Heart left ventricle (tissue), 16 donors: Measurements from ENCODE around the gene CASQ1. TPM values are rescaled to one million over a fixed set of nuclear protein-coding genes. Genes with fewer than 3 reads are reported as not detected.

Source experiments
- ATAC-seq, 4 donors: fragments of 200-7000 bp; cut with Tn5 transposase; one replicate each; pipeline ENCODE4 v1.9.1; 2020 to 2022; ENCODE audit warnings: moderate library complexity in 4 of 4, mild to moderate bottlenecking in 3 of 4, moderate number of reproducible peaks in 1 of 4
- DNase-seq, 5 donors: peaks; one replicate each; pipeline ENCODE4 v3.0.0-alpha.2; 2020
- H3K27ac ChIP-seq, 12 donors: fragments of 200-600 bp; sonication (generic) in 4 of 12; one replicate each; pipeline versions ENCODE4 v1.5.0 to v1.8.0; 2016 to 2022; ENCODE audit warnings: mild to moderate bottlenecking in 2 of 12
- H3K27me3 ChIP-seq, 9 donors: fragments of 200-600 bp; sonication (generic) in 2 of 9; one replicate each; pipeline versions ENCODE4 v1.5.1 to v1.8.0; 2016 to 2022; ENCODE audit warnings: mild to moderate bottlenecking in 3 of 9
- H3K36me3 ChIP-seq, 9 donors: fragments of 200-600 bp; sonication (generic) in 2 of 9; one replicate each; pipeline versions ENCODE4 v1.5.0 to v1.8.0; 2018 to 2022; ENCODE audit warnings: mild to moderate bottlenecking in 2 of 9
- H3K4me1 ChIP-seq, 12 donors: fragments of 200-600 bp; sonication (generic) in 4 of 12; one replicate each; pipeline versions ENCODE4 v1.5.0 to v1.8.0; 2016 to 2022; ENCODE audit warnings: mild to moderate bottlenecking in 3 of 12
- H3K4me3 ChIP-seq, 12 donors: fragments of 200-600 bp; sonication (generic) in 4 of 12; one replicate each; pipeline versions ENCODE4 v1.5.0 to v1.8.0; 2017 to 2022; ENCODE audit warnings: mild to moderate bottlenecking in 9 of 12, moderate library complexity in 4 of 12
- H3K9me3 ChIP-seq, 12 donors: fragments of 200-600 bp; sonication (generic) in 4 of 12; one replicate each; pipeline versions ENCODE4 v1.5.0 to v1.8.0; 2016 to 2022; ENCODE audit warnings: mild to moderate bottlenecking in 1 of 12
- CTCF ChIP-seq, 12 donors: fragments of 200-600 bp; sonication (generic) in 4 of 12; IDR thresholded peaks; one replicate each; pipeline versions ENCODE4 v1.5.0 to v1.8.0; 2018 to 2022; ENCODE audit warnings: antibody characterized with exemption in 12 of 12, mild to moderate bottlenecking in 5 of 12
- POLR2A ChIP-seq, 2 donors: fragments of 450-650 bp; IDR thresholded peaks; one replicate each; pipeline ENCODE4 v1.6.1; 2017; ENCODE audit warnings: antibody characterized with exemption in 2 of 2, mild to moderate bottlenecking in 2 of 2, moderate library complexity in 2 of 2
- WGBS, 4 donors: extraction: QIAGEN DNeasy Blood & Tissue Kit in 2 of 4; methylation state at CpG; one replicate each; pipeline versions ENCODE4 v1.1.5 to v1.1.7; 2013 to 2018; 5-methylcytosine and 5-hydroxymethylcytosine counted together
- intact Hi-C, 10 donors: fragments of 100-400 bp; cut with DNase I; formaldehyde crosslinking; loops; one replicate each; pipeline versions ENCODE4 v1.11.1 to v1.14.2; 2022
- polyA plus RNA-seq, 2 donors: library from polyadenylated mRNA; stranded (reverse); fragments of 200-250 nt; gene quantifications; one replicate each; pipeline ENCODE4 v1.2.3, GENCODE V29; 2013
- total RNA-seq, 9 donors: library from RNA; depleted of rRNA in 2 of 9; stranded (reverse); fragments of >200 nt in 2 of 9; fragmentation: NEBNext Ultra II Directional in 3 of 9; extraction: Animal tissue kit (Norgen Biotek cat#: 25700) in 3 of 9; gene quantifications; one replicate each; pipeline versions ENCODE4 v1.1.0 to v1.2.4, GENCODE V29; 2016 to 2023
- donor health status: ischemic (EF 13 %, LVEDD 7.1; RV severe dilation, severe dysfunction).
- donor health status: healthy with polysubstance abuse.
- donor health status: DM: no; HTN: yes; CAD: no.
- donor health status: DM: no; HTN: no; CAD: no.
- donor health status: ischemic (EF 25% LVEDD 6.9; RV normal size, moderate dysfunction).
- donor health status: ischemic (EF 25% LVEDD 5.7; RV mildly dilated, moderate dysfunction).
- donor health status: healthy.
- donor health status: DM: yes; HTN: yes; CAD: no.
- donor health status: ischemic (EF 35%, LVEDD 5.7; RV mildly dilated, moderate dysfunction).
- donor health status: nonischemic (EF 11% LVEDD 7.7; RV severe dilation, severe dysfunction).
- donor health status: DM: yes; HTN: yes; CAD: no.
- donor health status: PGD.
- donor health status: ischemic (EF 29% LVEDD 5.4; RV normal size, mild dysfunction).
- donor health status: nonischemic (EF 23%, LVEDD 6.1; RV moderate dilation, normal function).

Gene CASQ1
- total and polyA plus RNA-seq, 11 donors = 23.6 to 129 (median 45.9) TPM

GRCh38 chr1:160216301-160216700 is 25.9 kb downstream of the CASQ1 start:
- H3K27me3 ChIP-seq = no peaks in the 10 kb centered on the region
- intact Hi-C loops = loop anchor here in 2 of 10 donors (5.0 kb wide), 2 partner anchors 36 to 76 kb away; no protein-coding TSS in a partner anchor
- H3K27ac ChIP-seq = peak overlapping the region in 3 of 12 donors; percentile 6 to 80 (median 16)
- ATAC-seq (no peak), DNase-seq (no peak)
- TF ChIP-seq CTCF (IDR thresholded peaks at IDR 0.05) (no peak), POLR2A (IDR thresholded peaks at IDR 0.05) (no peak)
- H3K36me3 ChIP-seq = peaks cover 0 to 100% (median 94%) of the 10 kb centered on the region in 9 donors
- H3K4me3 ChIP-seq = no peak overlapping the region
- no peaks in the 10 kb centered on the region for H3K9me3 ChIP-seq
- peaks cover 3 to 54% (median 32%) of the 10 kb centered on the region in 12 donors for H3K4me1 ChIP-seq

DNA sequence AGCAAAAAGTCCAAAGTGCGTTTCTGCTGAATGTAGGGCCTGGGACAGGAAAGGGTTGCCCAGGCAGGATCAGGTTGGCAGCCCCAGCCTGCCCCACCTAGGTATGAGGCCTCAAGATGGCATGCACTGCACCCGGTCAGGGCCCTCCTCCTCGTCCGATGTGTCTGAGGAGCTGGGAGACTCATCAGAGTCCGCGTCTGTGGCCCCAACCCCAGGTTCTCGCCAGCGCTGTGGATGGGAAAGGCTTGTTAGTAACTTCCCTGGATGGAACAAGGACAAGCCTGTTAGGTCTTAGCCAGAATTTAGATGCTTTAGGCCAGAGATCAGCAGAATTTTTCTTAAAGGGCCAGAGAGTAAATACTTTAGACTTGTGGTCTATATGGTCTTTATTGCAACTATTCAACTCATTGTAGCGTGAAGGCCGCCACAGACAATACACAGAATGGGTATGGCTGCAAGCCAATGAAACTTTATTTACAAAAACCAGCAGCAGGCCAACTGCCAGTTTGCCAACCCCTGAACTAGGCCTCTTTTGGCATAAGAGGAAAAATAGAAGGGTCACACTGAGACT is 27.2 kb downstream of the CASQ1 start:
- Histone ChIP-seq H3K4me3 (no peak overlapping the region), H3K27ac (peak overlapping the region in 10 of 12 donors; percentile 16 to 80 (median 36)), H3K4me1 (peaks cover 3 to 51% (median 32%) of the 10 kb centered on the region in 12 donors), H3K27me3 (no peaks in the 10 kb centered on the region), H3K36me3 (peaks cover 0 to 100% (median 94%) of the 10 kb centered on the region in 9 donors), H3K9me3 (no peaks in the 10 kb centered on the region)
- peak in 3 of 4 donors; percentile 9 to 29 (median 19) for ATAC-seq
- TF ChIP-seq CTCF (IDR thresholded peaks at IDR 0.05) = no peak
- 46 to 67% (median 56%) methylated on average over 5 to 10 of the region's 10 CpGs for WGBS, 4 donors
- DNase-seq = no peak
- intact Hi-C loops = loop anchor here in 5 of 10 donors (2.0 to 5.0 kb wide), 4 partner anchors 25 to 75 kb away; partner anchors contain the start of gene CASQ1 (in 1 of the 5)

GRCh38 chr1:160219062-160219929 is 28.9 kb downstream of the CASQ1 start:
- DNase-seq (peak in 4 of 5 donors; percentile 55 to 67 (median 64)), ATAC-seq (peak; percentile 52 to 87 (median 82))
- peak overlapping the region; percentile 17 to 80 (median 56) for H3K27ac ChIP-seq
- intact Hi-C loops = loop anchor here in 8 of 10 donors (1.0 to 5.0 kb wide), 6 partner anchors 26 to 118 kb away; partner anchors contain the start of gene CASQ1 (in 1 of the 8)
- 29 to 39% (median 32%) methylated on average over 4 of the region's 4 CpGs for WGBS, 4 donors
- H3K27me3 ChIP-seq = no peaks in the 10 kb centered on the region
- H3K9me3 ChIP-seq = no peaks in the 10 kb centered on the region
- no peak overlapping the region for H3K4me3 ChIP-seq
- H3K36me3 ChIP-seq = peaks cover 0 to 100% (median 94%) of the 10 kb centered on the region in 9 donors
- H3K4me1 ChIP-seq = peaks cover 3 to 51% (median 32%) of the 10 kb centered on the region in 12 donors
- TF ChIP-seq POLR2A (IDR thresholded peaks at IDR 0.05) (no peak), CTCF (IDR thresholded peaks at IDR 0.05) (peak; percentile 49 to 78 (median 69))

GRCh38 chr1:160220301-160220700 is 29.9 kb downstream of the CASQ1 start:
- TF ChIP-seq CTCF (IDR thresholded peaks at IDR 0.05) = no peak
- no peak for TF ChIP-seq POLR2A (IDR thresholded peaks at IDR 0.05)

More at GRCh38 chr1:160220301-160220700, 29.9 kb downstream of the CASQ1 start:
- H3K4me1 ChIP-seq = peaks cover 3 to 51% (median 32%) of the 10 kb centered on the region in 12 donors
- peaks cover 0 to 100% (median 94%) of the 10 kb centered on the region in 9 donors for H3K36me3 ChIP-seq
- no peaks in the 10 kb centered on the region for H3K27me3 ChIP-seq
- WGBS, 4 donors = 72 to 77% (median 73%) methylated on average over 2 of the region's 2 CpGs
- peak overlapping the region in 9 of 12 donors; percentile 45 to 80 (median 57) for H3K27ac ChIP-seq
- intact Hi-C loops = loop anchor here in 3 of 10 donors (2.0 to 10.0 kb wide), 3 partner anchors 28 to 120 kb away; no protein-coding TSS in a partner anchor
- ATAC-seq = no peak
- H3K4me3 ChIP-seq = no peak overlapping the region
- DNase-seq = no peak
- H3K9me3 ChIP-seq = no peaks in the 10 kb centered on the region
